Measurements from ENCODE around the gene KISS1R.

GRCh38 chr19:929891-930258, 12.7 kb downstream of the KISS1R start:
- TF ChIP-seq GATA2 (IDR thresholded peaks at IDR 0.05; ENCODE audit: low read depth, low read length) (no peak), GATA3 (IDR thresholded peaks at IDR 0.05; ENCODE audit: low read depth, low read length) (no peak)
